Ramos (cell line): ENCODE data around the gene EIF4EBP2.

ENCODE experiments used
- in situ Hi-C: fragments of 300-500 bp; cut with MboI; formaldehyde crosslinking; loops from one replicate; pipeline ENCODE4 v1.14.3; 2022; ENCODE audit warnings: low sequenced_read_pairs; ENCODE audit not compliant: unreplicated experiment

EIF4EBP2 gene

GRCh38 chr10:70376436-70377378, 27.2 kb upstream of the EIF4EBP2 start:
- in situ Hi-C loops: no loop called here

GRCh38 chr10:70378122-70378521, 25.8 kb upstream of the EIF4EBP2 start:
- in situ Hi-C loops: no loop called here

GRCh38 chr10:70379581-70380176, 24.3 kb upstream of the EIF4EBP2 start:
- in situ Hi-C loops: no loop called here

GRCh38 chr10:70380350-70381135, 23.4 kb upstream of the EIF4EBP2 start:
- in situ Hi-C loops: no loop called here

- in situ Hi-C loops: no loop called here
Observed at GRCh38 chr10:70381471-70382421, 22.2 kb upstream of the EIF4EBP2 start.

- in situ Hi-C loops: no loop called here
Observed at GRCh38 chr10:70391654-70392053, 12.3 kb upstream of the EIF4EBP2 start.

- in situ Hi-C loops: no loop called here
Observed at GRCh38 chr10:70396140-70396539, 7.8 kb upstream of the EIF4EBP2 start.

- in situ Hi-C loops: no loop called here
Observed at GRCh38 chr10:70399177-70399576, 4.8 kb upstream of the EIF4EBP2 start.

- in situ Hi-C loops: no loop called here
Observed at GRCh38 chr10:70403483-70404035, 386 bp upstream of the EIF4EBP2 start.

- in situ Hi-C loops: no loop called here
Observed at GRCh38 chr10:70404787-70405036, 767 bp downstream of the EIF4EBP2 start.

GRCh38 chr10:70405037-70405824, 1.3 kb downstream of the EIF4EBP2 start:
- in situ Hi-C loops: no loop called here

GRCh38 chr10:70409772-70410171, 5.8 kb downstream of the EIF4EBP2 start:
- in situ Hi-C loops: no loop called here

- in situ Hi-C loops: no loop called here
Observed at GRCh38 chr10:70410608-70411007, 6.7 kb downstream of the EIF4EBP2 start.

GRCh38 chr10:70412356-70412755, 8.4 kb downstream of the EIF4EBP2 start:
- in situ Hi-C loops: no loop called here

GRCh38 chr10:70417568-70417967, 13.6 kb downstream of the EIF4EBP2 start:
- in situ Hi-C loops: no loop called here

GRCh38 chr10:70418229-70418628, 14.3 kb downstream of the EIF4EBP2 start:
- in situ Hi-C loops: no loop called here

- in situ Hi-C loops: no loop called here
Observed at GRCh38 chr10:70418713-70419112, 14.8 kb downstream of the EIF4EBP2 start.

GRCh38 chr10:70424320-70424719, 20.4 kb downstream of the EIF4EBP2 start:
- in situ Hi-C loops: no loop called here

GRCh38 chr10:70425096-70425495, 21.2 kb downstream of the EIF4EBP2 start:
- in situ Hi-C loops: no loop called here
